GM23338 (cell line): ENCODE results near the gene CNPPD1. TPM values are rescaled to one million over a fixed set of nuclear protein-coding genes. Genes with fewer than 3 reads are reported as not detected.

ENCODE experiments used
- ATAC-seq: fragments of 200-7000 bp; cut with Tn5 transposase; 3 replicates; pipeline ENCODE4 v1.9.1; 2020
- DNase-seq: peaks from one replicate; pipeline ENCODE4 v3.0.0-alpha.2; 2015; ENCODE audit warnings: low spot score
- H2AFZ ChIP-seq: fragments of 200-600 bp; sonication (generic); 2 replicates; pipeline ENCODE4 v1.8.0; 2016; ENCODE audit warnings: antibody characterized with exemption, mild to moderate bottlenecking, moderate library complexity
- H3F3A ChIP-seq: fragments of 200-600 bp; sonication (generic); replicated peaks from 2 replicates; pipeline ENCODE4 v1.8.0; 2017; ENCODE audit warnings: antibody characterized with exemption, mixed run types, low read depth
- H3K27ac ChIP-seq: fragments of 200-600 bp; sonication (generic); 2 replicates; pipeline ENCODE4 v1.6.1; 2016; ENCODE audit warnings: low read depth
- H3K27me3 ChIP-seq: fragments of 200-600 bp; sonication (generic); 2 replicates; pipeline ENCODE4 v1.8.0; 2016; ENCODE audit warnings: mild to moderate bottlenecking, mixed run types, moderate library complexity; ENCODE audit not compliant: insufficient read depth
- H3K36me3 ChIP-seq: fragments of 200-600 bp; sonication (generic); 2 replicates; pipeline ENCODE4 v1.8.0; 2016; ENCODE audit warnings: mild to moderate bottlenecking; ENCODE audit not compliant: insufficient read depth
- H3K4me1 ChIP-seq: fragments of 200-600 bp; sonication (generic); 2 replicates; pipeline ENCODE4 v1.8.0; 2016; ENCODE audit warnings: mild to moderate bottlenecking, moderate library complexity; ENCODE audit not compliant: insufficient read depth
- H3K4me2 ChIP-seq: fragments of 200-600 bp; sonication (generic); 2 replicates; pipeline ENCODE4 v1.7.1; 2017; ENCODE audit warnings: mixed run types
- H3K4me3 ChIP-seq: fragments of 200-600 bp; sonication (generic); 2 replicates; pipeline ENCODE4 v1.6.1; 2016; ENCODE audit warnings: mixed run types
- H3K79me2 ChIP-seq: fragments of 200-600 bp; sonication (generic); replicated peaks from 2 replicates; pipeline ENCODE4 v1.8.0; 2017; ENCODE audit warnings: mild to moderate bottlenecking; ENCODE audit not compliant: insufficient read depth
- H3K9me2 ChIP-seq: fragments of 200-600 bp; sonication (generic); 2 replicates; pipeline ENCODE4 v1.8.0; 2017; ENCODE audit not compliant: insufficient read depth
- H4K20me1 ChIP-seq: fragments of 200-600 bp; sonication (generic); replicated peaks from 2 replicates; pipeline ENCODE4 v1.8.0; 2017; ENCODE audit warnings: mild to moderate bottlenecking; ENCODE audit not compliant: insufficient read depth
- H3K27ac Mint-ChIP-seq: 2 replicates; pipeline ENCODE4 v1.8.0; 2020; ENCODE audit warnings: inconsistent platforms, mild to moderate bottlenecking, moderate library complexity, mixed read lengths
- H3K27me3 Mint-ChIP-seq: 3 replicates; pipeline ENCODE4 v1.8.0; 2022; ENCODE audit warnings: low read depth, mild to moderate bottlenecking, moderate library complexity, mixed read lengths, inconsistent platforms; ENCODE audit not compliant: insufficient read depth, poor library complexity
- H3K36me3 Mint-ChIP-seq: 3 replicates; pipeline ENCODE4 v1.8.0; 2021; ENCODE audit warnings: low read depth, mild to moderate bottlenecking, inconsistent platforms, moderate library complexity, mixed read lengths
- H3K4me1 Mint-ChIP-seq: 3 replicates; pipeline ENCODE4 v1.8.0; 2020; ENCODE audit warnings: mild to moderate bottlenecking, inconsistent platforms, mixed read lengths
- H3K4me3 Mint-ChIP-seq: 3 replicates; pipeline ENCODE4 v1.8.0; 2021; ENCODE audit warnings: moderate library complexity, mild to moderate bottlenecking, inconsistent platforms, mixed read lengths
- H3K9me3 Mint-ChIP-seq: 3 replicates; pipeline ENCODE4 v1.8.0; 2020; ENCODE audit warnings: moderate library complexity, mild to moderate bottlenecking, inconsistent platforms, mixed read lengths
- NANOG ChIP-seq: IDR thresholded peaks from 2 replicates; pipeline ENCODE4 v1.6.1; 2016; ENCODE audit warnings: antibody characterized with exemption, borderline replicate concordance
- POLR2AphosphoS5 ChIP-seq: IDR thresholded peaks from 2 replicates; pipeline ENCODE4 v1.6.1; 2016; ENCODE audit warnings: antibody characterized with exemption, low read depth
- STAT1 ChIP-seq: IDR thresholded peaks from one replicate; pipeline ENCODE4 v1.6.1; 2016; ENCODE audit warnings: antibody characterized with exemption; ENCODE audit not compliant: unreplicated experiment
- ZNF114 ChIP-seq: fragments of 250-450 bp; sonication (Bioruptor Pico); IDR thresholded peaks from 2 replicates; pipeline ENCODE4 v1.5.0; 2020; ENCODE audit warnings: mild to moderate bottlenecking, moderate library complexity
- polyA plus RNA-seq: library from polyadenylated mRNA; unstranded; fragments of >200 nt; fragmentation: Nextera tagmentation; extraction: Ambion mirVana; gene quantifications from 2 replicates; pipeline ENCODE4 v1.2.1, GENCODE V29; 2016
- total RNA-seq: library from RNA; depleted of rRNA; stranded (reverse); fragments of >200 nt; shearing (Covaris generic); gene quantifications from 2 replicates; pipeline ENCODE4 v1.2.3, GENCODE V29; 2014
- TF ChIP-seq, protein P1 (sequence below): IDR thresholded peaks from one replicate; pipeline ENCODE4 v1.6.1; 2018; ENCODE audit warnings: antibody characterized with exemption; ENCODE audit not compliant: unreplicated experiment
- TF ChIP-seq, protein P2 (sequence below), 2 experiments: fragments of 200-600 bp in 1 of 2; sonication (generic) in 1 of 2; conservative IDR thresholded peaks; 2 replicates each; pipeline versions ENCODE4 v1.5.1 to v1.6.1; 2016 to 2017; ENCODE audit warnings: antibody characterized with exemption in 2 of 2, low read depth in 2 of 2, mild to moderate bottlenecking in 2 of 2, moderate library complexity in 1 of 2
- TF ChIP-seq, protein P3 (sequence below): fragments of 250-450 bp; sonication (Bioruptor Pico); IDR thresholded peaks from 2 replicates; pipeline ENCODE4 v1.5.0; 2020; ENCODE audit warnings: mild to moderate bottlenecking, moderate library complexity
- TF ChIP-seq, protein P4 (sequence below): IDR thresholded peaks from 2 replicates; pipeline ENCODE4 v1.6.1; 2016; ENCODE audit warnings: antibody characterized with exemption

Gene CNPPD1
- total and polyA plus RNA-seq, 2 experiments from 2014 or later: 18.0 to 18.2 TPM

DNA sequence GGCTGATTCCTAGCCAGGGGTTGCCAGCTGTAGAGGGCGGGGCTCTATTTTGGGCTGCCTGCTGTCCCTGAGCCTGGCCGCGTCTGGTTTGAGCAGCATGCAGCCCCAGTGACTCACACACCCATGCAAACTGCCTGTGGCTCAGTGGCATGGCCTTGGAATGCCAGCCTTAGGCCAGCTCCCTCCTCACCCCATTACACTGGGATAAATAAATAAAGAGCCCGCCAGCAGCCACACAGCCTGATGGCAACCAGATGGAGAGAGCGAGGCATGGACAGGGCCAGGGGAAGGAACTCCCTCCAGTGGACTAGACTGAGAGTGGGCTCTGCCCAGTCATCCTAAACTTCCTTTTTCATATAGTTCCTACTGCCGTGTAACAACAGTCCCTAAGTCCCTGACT, 34.4 kb downstream of the CNPPD1 start (continued):
- TF ChIP-seq, protein P1, sequence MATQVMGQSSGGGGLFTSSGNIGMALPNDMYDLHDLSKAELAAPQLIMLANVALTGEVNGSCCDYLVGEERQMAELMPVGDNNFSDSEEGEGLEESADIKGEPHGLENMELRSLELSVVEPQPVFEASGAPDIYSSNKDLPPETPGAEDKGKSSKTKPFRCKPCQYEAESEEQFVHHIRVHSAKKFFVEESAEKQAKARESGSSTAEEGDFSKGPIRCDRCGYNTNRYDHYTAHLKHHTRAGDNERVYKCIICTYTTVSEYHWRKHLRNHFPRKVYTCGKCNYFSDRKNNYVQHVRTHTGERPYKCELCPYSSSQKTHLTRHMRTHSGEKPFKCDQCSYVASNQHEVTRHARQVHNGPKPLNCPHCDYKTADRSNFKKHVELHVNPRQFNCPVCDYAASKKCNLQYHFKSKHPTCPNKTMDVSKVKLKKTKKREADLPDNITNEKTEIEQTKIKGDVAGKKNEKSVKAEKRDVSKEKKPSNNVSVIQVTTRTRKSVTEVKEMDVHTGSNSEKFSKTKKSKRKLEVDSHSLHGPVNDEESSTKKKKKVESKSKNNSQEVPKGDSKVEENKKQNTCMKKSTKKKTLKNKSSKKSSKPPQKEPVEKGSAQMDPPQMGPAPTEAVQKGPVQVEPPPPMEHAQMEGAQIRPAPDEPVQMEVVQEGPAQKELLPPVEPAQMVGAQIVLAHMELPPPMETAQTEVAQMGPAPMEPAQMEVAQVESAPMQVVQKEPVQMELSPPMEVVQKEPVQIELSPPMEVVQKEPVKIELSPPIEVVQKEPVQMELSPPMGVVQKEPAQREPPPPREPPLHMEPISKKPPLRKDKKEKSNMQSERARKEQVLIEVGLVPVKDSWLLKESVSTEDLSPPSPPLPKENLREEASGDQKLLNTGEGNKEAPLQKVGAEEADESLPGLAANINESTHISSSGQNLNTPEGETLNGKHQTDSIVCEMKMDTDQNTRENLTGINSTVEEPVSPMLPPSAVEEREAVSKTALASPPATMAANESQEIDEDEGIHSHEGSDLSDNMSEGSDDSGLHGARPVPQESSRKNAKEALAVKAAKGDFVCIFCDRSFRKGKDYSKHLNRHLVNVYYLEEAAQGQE: no peak
- no peak for TF ChIP-seq NANOG

DNA sequence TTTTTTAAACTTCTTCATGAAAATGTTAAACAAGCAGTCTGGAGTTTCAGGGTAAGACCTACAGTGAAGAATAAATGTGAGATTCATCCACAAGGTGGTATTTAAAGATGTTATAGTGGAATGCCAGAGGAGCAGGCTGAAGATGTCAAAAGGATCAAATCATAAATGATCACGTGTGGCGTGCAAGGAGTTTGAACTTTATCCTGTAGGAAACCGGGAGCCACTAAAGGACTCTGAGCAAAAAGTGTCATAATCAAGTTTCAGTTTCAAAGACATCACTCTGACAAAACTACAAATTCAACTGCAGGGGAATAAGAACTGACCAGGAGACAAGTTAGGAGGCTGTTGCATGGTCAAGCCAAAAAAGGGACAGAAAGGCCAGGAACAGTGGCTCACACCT, 36.0 kb downstream of the CNPPD1 start:
- Histone ChIP-seq H3K4me3 (no peak overlapping the region), H3K4me1 (no peaks in the 10 kb centered on the region), H3F3A (no peaks in the 10 kb centered on the region), H2AFZ (no peak overlapping the region), H3K9me2 (no peaks in the 10 kb centered on the region), H3K36me3 (0 out of 2 replicates have a peak, but pooled peaks cover 7% of the 10 kb centered on the region), H3K79me2 (no peaks in the 10 kb centered on the region), H3K27me3 (no peaks in the 10 kb centered on the region), H3K4me2 (no peak overlapping the region), H3K27ac (no peak overlapping the region), H4K20me1 (peaks cover 9% of the 10 kb centered on the region)
- ATAC-seq (no peak), DNase-seq (no peak)
- Mint-ChIP-seq H3K4me1 (no peaks in the 10 kb centered on the region), H3K9me3 (no peaks in the 10 kb centered on the region), H3K36me3 (peaks cover 12% of the 10 kb centered on the region; the same call in 1 of the 3 replicates), H3K27me3 (no peaks in the 10 kb centered on the region), H3K4me3 (no peak overlapping the region), H3K27ac (no peak overlapping the region)
- TF ChIP-seq, protein P2, sequence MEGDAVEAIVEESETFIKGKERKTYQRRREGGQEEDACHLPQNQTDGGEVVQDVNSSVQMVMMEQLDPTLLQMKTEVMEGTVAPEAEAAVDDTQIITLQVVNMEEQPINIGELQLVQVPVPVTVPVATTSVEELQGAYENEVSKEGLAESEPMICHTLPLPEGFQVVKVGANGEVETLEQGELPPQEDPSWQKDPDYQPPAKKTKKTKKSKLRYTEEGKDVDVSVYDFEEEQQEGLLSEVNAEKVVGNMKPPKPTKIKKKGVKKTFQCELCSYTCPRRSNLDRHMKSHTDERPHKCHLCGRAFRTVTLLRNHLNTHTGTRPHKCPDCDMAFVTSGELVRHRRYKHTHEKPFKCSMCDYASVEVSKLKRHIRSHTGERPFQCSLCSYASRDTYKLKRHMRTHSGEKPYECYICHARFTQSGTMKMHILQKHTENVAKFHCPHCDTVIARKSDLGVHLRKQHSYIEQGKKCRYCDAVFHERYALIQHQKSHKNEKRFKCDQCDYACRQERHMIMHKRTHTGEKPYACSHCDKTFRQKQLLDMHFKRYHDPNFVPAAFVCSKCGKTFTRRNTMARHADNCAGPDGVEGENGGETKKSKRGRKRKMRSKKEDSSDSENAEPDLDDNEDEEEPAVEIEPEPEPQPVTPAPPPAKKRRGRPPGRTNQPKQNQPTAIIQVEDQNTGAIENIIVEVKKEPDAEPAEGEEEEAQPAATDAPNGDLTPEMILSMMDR (conservative IDR thresholded peaks at IDR 0.05; ENCODE audit: low read depth in 2 of 2): no peak
- no peak for TF ChIP-seq STAT1
- TF ChIP-seq POLR2AphosphoS5: no peak

DNA sequence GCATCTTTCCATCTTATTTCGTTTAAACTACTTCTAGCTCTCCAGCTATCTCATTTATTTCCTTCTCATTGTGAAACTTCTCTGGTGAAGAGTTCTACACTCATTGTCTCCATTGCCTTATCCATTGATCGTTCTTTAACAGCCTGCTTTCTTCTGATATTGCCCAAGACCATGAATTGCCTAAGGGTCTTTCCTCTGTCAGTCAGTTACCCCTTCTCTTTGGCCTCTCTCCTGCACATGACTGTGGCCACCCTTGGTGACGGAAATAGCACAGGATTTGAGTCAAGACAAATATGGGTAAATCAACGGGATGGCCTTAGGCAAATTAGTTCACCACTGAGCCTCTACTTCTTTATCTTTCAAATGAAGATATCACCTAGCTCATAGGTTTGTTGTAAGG, 42.7 kb downstream of the CNPPD1 start:
- Histone ChIP-seq H2AFZ (no peak overlapping the region), H3K27me3 (no peaks in the 10 kb centered on the region), H4K20me1 (peaks cover 8% of the 10 kb centered on the region), H3K4me2 (no peak overlapping the region), H3K27ac (no peak overlapping the region), H3K4me1 (no peaks in the 10 kb centered on the region), H3F3A (no peaks in the 10 kb centered on the region), H3K4me3 (no peak overlapping the region), H3K9me2 (no peaks in the 10 kb centered on the region), H3K36me3 (0 out of 2 replicates have a peak, but pooled peaks cover 3% of the 10 kb centered on the region), H3K79me2 (no peaks in the 10 kb centered on the region)
- H3K27ac Mint-ChIP-seq: no peak overlapping the region
- H3K4me1 Mint-ChIP-seq: peaks cover 3% of the 10 kb centered on the region; the same call in 2 of the 3 replicates
- ATAC-seq: no peak
- DNase-seq: no peak
- H3K4me3 Mint-ChIP-seq: no peak overlapping the region
- no peaks in the 10 kb centered on the region for H3K36me3 Mint-ChIP-seq
- no peaks in the 10 kb centered on the region for H3K27me3 Mint-ChIP-seq
- no peaks in the 10 kb centered on the region for H3K9me3 Mint-ChIP-seq
- TF ChIP-seq STAT1 (no peak), ZNF114 (CRISPR knock-in tag) (no peak)
- TF ChIP-seq, protein P3, sequence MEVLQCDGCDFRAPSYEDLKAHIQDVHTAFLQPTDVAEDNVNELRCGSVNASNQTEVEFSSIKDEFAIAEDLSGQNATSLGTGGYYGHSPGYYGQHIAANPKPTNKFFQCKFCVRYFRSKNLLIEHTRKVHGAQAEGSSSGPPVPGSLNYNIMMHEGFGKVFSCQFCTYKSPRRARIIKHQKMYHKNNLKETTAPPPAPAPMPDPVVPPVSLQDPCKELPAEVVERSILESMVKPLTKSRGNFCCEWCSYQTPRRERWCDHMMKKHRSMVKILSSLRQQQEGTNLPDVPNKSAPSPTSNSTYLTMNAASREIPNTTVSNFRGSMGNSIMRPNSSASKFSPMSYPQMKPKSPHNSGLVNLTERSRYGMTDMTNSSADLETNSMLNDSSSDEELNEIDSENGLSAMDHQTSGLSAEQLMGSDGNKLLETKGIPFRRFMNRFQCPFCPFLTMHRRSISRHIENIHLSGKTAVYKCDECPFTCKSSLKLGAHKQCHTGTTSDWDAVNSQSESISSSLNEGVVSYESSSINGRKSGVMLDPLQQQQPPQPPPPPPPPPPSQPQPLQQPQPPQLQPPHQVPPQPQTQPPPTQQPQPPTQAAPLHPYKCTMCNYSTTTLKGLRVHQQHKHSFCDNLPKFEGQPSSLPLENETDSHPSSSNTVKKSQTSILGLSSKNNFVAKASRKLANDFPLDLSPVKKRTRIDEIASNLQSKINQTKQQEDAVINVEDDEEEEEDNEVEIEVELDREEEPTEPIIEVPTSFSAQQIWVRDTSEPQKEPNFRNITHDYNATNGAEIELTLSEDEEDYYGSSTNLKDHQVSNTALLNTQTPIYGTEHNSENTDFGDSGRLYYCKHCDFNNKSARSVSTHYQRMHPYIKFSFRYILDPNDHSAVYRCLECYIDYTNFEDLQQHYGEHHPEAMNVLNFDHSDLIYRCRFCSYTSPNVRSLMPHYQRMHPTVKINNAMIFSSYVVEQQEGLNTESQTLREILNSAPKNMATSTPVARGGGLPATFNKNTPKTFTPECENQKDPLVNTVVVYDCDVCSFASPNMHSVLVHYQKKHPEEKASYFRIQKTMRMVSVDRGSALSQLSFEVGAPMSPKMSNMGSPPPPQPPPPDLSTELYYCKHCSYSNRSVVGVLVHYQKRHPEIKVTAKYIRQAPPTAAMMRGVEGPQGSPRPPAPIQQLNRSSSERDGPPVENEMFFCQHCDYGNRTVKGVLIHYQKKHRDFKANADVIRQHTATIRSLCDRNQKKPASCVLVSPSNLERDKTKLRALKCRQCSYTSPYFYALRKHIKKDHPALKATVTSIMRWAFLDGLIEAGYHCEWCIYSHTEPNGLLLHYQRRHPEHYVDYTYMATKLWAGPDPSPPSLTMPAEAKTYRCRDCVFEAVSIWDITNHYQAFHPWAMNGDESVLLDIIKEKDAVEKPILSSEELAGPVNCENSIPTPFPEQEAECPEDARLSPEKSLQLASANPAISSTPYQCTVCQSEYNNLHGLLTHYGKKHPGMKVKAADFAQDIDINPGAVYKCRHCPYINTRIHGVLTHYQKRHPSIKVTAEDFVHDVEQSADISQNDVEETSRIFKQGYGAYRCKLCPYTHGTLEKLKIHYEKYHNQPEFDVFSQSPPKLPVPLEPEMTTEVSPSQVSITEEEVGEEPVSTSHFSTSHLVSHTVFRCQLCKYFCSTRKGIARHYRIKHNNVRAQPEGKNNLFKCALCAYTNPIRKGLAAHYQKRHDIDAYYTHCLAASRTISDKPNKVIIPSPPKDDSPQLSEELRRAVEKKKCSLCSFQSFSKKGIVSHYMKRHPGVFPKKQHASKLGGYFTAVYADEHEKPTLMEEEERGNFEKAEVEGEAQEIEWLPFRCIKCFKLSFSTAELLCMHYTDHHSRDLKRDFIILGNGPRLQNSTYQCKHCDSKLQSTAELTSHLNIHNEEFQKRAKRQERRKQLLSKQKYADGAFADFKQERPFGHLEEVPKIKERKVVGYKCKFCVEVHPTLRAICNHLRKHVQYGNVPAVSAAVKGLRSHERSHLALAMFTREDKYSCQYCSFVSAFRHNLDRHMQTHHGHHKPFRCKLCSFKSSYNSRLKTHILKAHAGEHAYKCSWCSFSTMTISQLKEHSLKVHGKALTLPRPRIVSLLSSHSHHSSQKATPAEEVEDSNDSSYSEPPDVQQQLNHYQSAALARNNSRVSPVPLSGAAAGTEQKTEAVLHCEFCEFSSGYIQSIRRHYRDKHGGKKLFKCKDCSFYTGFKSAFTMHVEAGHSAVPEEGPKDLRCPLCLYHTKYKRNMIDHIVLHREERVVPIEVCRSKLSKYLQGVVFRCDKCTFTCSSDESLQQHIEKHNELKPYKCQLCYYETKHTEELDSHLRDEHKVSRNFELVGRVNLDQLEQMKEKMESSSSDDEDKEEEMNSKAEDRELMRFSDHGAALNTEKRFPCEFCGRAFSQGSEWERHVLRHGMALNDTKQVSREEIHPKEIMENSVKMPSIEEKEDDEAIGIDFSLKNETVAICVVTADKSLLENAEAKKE (CRISPR knock-in tag): no peak
- TF ChIP-seq, protein P4, sequence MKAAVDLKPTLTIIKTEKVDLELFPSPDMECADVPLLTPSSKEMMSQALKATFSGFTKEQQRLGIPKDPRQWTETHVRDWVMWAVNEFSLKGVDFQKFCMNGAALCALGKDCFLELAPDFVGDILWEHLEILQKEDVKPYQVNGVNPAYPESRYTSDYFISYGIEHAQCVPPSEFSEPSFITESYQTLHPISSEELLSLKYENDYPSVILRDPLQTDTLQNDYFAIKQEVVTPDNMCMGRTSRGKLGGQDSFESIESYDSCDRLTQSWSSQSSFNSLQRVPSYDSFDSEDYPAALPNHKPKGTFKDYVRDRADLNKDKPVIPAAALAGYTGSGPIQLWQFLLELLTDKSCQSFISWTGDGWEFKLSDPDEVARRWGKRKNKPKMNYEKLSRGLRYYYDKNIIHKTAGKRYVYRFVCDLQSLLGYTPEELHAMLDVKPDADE: no peak
